GM12878 (cell line): ENCODE data around the gene TICRR. TPM values are rescaled to one million over a fixed set of nuclear protein-coding genes. Genes with fewer than 3 reads are reported as not detected.

Experiments used
- ATAC-seq: fragments of 200-7000 bp; cut with Tn5 transposase; 3 replicates; pipeline ENCODE4 v1.9.1; 2020; ENCODE audit warnings: mild to moderate bottlenecking, moderate library complexity
- BruUV-seq: library from RNA; stranded (reverse); fragments of 400-500 nt; replicated peaks from 2 replicates; lab custom pipeline; 2021; lab: Mats Ljungman, UMichigan
- CTCF ChIA-PET: fragments of 300-600 bp; sonication (Branson Sonifier 250); formaldehyde crosslinking; extraction: SDS; loops from one replicate; lab custom pipeline; 2021; ENCODE audit warnings: inconsistent platforms; lab: Yijun Ruan, JAX
- POLR2A ChIA-PET: fragments of 350-600 bp; formaldehyde crosslinking; extraction: SDS; loops from one replicate; lab custom pipeline; 2021; ENCODE audit warnings: inconsistent platforms; lab: Charles Lee
- RAD21 ChIA-PET: fragments of 300-600 bp; sonication (Branson Sonifier 250); formaldehyde crosslinking; loops from one replicate; lab custom pipeline; 2023; ENCODE audit warnings: antibody characterized with exemption; ENCODE audit not compliant: unreplicated experiment; lab: Charles Lee
- SMC1A ChIA-PET: fragments of 300-600 bp; sonication (Branson Sonifier 250); formaldehyde crosslinking; loops from one replicate; lab custom pipeline; 2023; ENCODE audit not compliant: unreplicated experiment, uncharacterized antibody; lab: Charles Lee
- DNase-seq: peaks from one replicate; pipeline ENCODE4 v3.0.0-alpha.2; 2011; ENCODE audit warnings: low read depth, low spot score
- FAIRE-seq: peaks from 3 replicates; lab custom pipeline; 2011; peaks lifted over from hg19 to GRCh38; lab: Jason Lieb, UNC
- H2AFZ ChIP-seq: 2 replicates; pipeline ENCODE4 v1.6.0; 2011; ENCODE audit warnings: low read depth, low read length, control low read depth; ENCODE audit not compliant: control insufficient read depth
- H3K27ac ChIP-seq: 2 replicates; pipeline ENCODE4 v1.5.1; 2011; ENCODE audit warnings: control low read depth; ENCODE audit not compliant: control insufficient read depth, insufficient read depth
- H3K27me3 ChIP-seq, 2 experiments: replicated peaks in 1 of 2; 2 replicates each; pipeline versions ENCODE4 v1.6.0 to v1.6.1; 2011; ENCODE audit warnings: low read length in 1 of 2; ENCODE audit not compliant: control insufficient read depth in 2 of 2, insufficient read depth in 2 of 2
- H3K36me3 ChIP-seq, 2 experiments: 2 replicates each; pipeline ENCODE4 v1.5.1; 2011; ENCODE audit warnings: low read length in 1 of 2; ENCODE audit not compliant: control insufficient read depth in 2 of 2, insufficient read depth in 2 of 2
- H3K4me1 ChIP-seq: 2 replicates; pipeline ENCODE4 v1.6.1; 2011; ENCODE audit warnings: mild to moderate bottlenecking, low read length, moderate library complexity, mixed read lengths; ENCODE audit not compliant: control insufficient read depth, insufficient read depth
- H3K4me2 ChIP-seq: 2 replicates; pipeline ENCODE4 v1.6.0; 2011; ENCODE audit warnings: control low read depth; ENCODE audit not compliant: control insufficient read depth, insufficient read depth
- H3K4me3 ChIP-seq: fragments of 200-600 bp; sonication (generic); 2 replicates; pipeline ENCODE4 v1.5.1; 2016
- H3K79me2 ChIP-seq: 2 replicates; pipeline ENCODE4 v1.6.0; 2011; ENCODE audit warnings: low read length; ENCODE audit not compliant: control insufficient read depth, insufficient read depth
- H3K9ac ChIP-seq: 2 replicates; pipeline ENCODE4 v1.8.0; 2011; ENCODE audit warnings: low read length, control low read depth, mixed read lengths; ENCODE audit not compliant: control insufficient read depth, insufficient read depth
- H3K9me3 ChIP-seq: replicated peaks from 3 replicates; pipeline ENCODE4 v1.5.1; 2011; ENCODE audit warnings: mild to moderate bottlenecking, low read length; ENCODE audit not compliant: control insufficient read depth, insufficient read depth
- H4K20me1 ChIP-seq: 2 replicates; pipeline ENCODE4 v1.6.0; 2011; ENCODE audit not compliant: control insufficient read depth, insufficient read depth
- ESRRA ChIP-seq: IDR thresholded peaks from 2 replicates; pipeline ENCODE4 v1.6.1; 2012; ENCODE audit warnings: mild to moderate bottlenecking, low read length, improper control_type of control experiment
- MXI1 ChIP-seq: fragments of 150-350 bp; IDR thresholded peaks from 2 replicates; pipeline ENCODE4 v1.6.1; 2011; ENCODE audit warnings: low read depth, mild to moderate bottlenecking, inconsistent platforms, low read length, improper control_type of control experiment
- MYB ChIP-seq: fragments of 150-350 bp; IDR thresholded peaks from 2 replicates; pipeline ENCODE4 v1.6.1; 2014; ENCODE audit warnings: mild to moderate bottlenecking, low read depth, low read length, borderline replicate concordance
- PAX5 ChIP-seq: IDR thresholded peaks from 2 replicates; pipeline ENCODE4 v1.6.1; 2011; ENCODE audit warnings: low read depth, low read length, borderline replicate concordance
- SP1 ChIP-seq: IDR thresholded peaks from one replicate; pipeline ENCODE4 v1.6.1; 2011; ENCODE audit warnings: low read depth, low read length
- TCF7 ChIP-seq: IDR thresholded peaks from 2 replicates; pipeline ENCODE4 v1.6.1; 2014; ENCODE audit warnings: antibody characterized with exemption, borderline replicate concordance
- WGBS: methylation state at CpG from one replicate; pipeline ENCODE4 v1.1.6; 2016; ENCODE audit warnings: low lambda C conversion rate; ENCODE audit not compliant: insufficient replicate concordance, insufficient coverage; ENCODE audit errors: missing lambda C conversion rate; 5-methylcytosine and 5-hydroxymethylcytosine counted together
- in situ Hi-C: fragments of 300-500 bp; cut with MboI; formaldehyde crosslinking; loops from 9 replicates; pipeline ENCODE4 v1.14.3; 2018; ENCODE audit warnings: mixed read lengths
- intact Hi-C: fragments of 100-400 bp; cut with micrococcal nuclease; formaldehyde crosslinking; loops from one replicate; pipeline ENCODE4 v1.14.2; 2022; ENCODE audit not compliant: unreplicated experiment
- polyA plus RNA-seq, 11 experiments: library from polyadenylated mRNA; depleted of rRNA in 4 of 11; unstranded in 6 of 11; stranded (reverse) in 5 of 11; fragments of >200 nt; fragmentation: Nextera tagmentation in 4 of 11; fragmentation: Illumina TruSeq in 1 of 11; extraction: Ambion mirVana in 4 of 11; extraction: Trizol in 1 of 11; gene quantifications; 1 replicate in 1 of 11; 2 replicates in 10 of 11; pipeline versions ENCODE4 v1.2.1 to v1.2.3, GENCODE V29; 2011 to 2016; ENCODE audit warnings: inconsistent platforms in 2 of 11, missing spikeins in 2 of 11, low read depth in 1 of 11
- total RNA-seq, 4 experiments: library from RNA; depleted of rRNA in 3 of 4; stranded (reverse); fragments of >200 nt in 3 of 4; fragmentation: Illumina TruSeq in 1 of 4; extraction: Trizol in 1 of 4; gene quantifications; 2 replicates each; pipeline versions ENCODE4 v1.2.1 to v1.2.3, GENCODE V29; 2013 to 2021
- TF ChIP-seq, protein P1 (sequence below): IDR thresholded peaks from 2 replicates; pipeline ENCODE4 v1.6.1; 2012; ENCODE audit warnings: low read depth, low read length, improper control_type of control experiment
- TF ChIP-seq, protein P2 (sequence below): fragments of 450-650 bp; IDR thresholded peaks from 2 replicates; pipeline ENCODE4 v1.6.1; 2017; ENCODE audit warnings: mild to moderate bottlenecking, moderate library complexity
- TF ChIP-seq, protein P3 (sequence below): fragments of 450-650 bp; IDR thresholded peaks from 2 replicates; pipeline ENCODE4 v1.6.1; 2017; ENCODE audit warnings: antibody characterized with exemption, mild to moderate bottlenecking, moderate library complexity
- TF ChIP-seq, protein P4 (sequence below): fragments of 450-650 bp; formaldehyde crosslinking; IDR thresholded peaks from 2 replicates; pipeline ENCODE4 v1.5.0; 2022; ENCODE audit warnings: mild to moderate bottlenecking, missing genetic modification characterization

The TICRR gene
- total and polyA plus RNA-seq, 10 of the 15 experiments (the other 5 are each of a cell fraction or from before 2014, with no cell fraction given), result 0.58 to 21.5 (median 11.5) TPM

DNA sequence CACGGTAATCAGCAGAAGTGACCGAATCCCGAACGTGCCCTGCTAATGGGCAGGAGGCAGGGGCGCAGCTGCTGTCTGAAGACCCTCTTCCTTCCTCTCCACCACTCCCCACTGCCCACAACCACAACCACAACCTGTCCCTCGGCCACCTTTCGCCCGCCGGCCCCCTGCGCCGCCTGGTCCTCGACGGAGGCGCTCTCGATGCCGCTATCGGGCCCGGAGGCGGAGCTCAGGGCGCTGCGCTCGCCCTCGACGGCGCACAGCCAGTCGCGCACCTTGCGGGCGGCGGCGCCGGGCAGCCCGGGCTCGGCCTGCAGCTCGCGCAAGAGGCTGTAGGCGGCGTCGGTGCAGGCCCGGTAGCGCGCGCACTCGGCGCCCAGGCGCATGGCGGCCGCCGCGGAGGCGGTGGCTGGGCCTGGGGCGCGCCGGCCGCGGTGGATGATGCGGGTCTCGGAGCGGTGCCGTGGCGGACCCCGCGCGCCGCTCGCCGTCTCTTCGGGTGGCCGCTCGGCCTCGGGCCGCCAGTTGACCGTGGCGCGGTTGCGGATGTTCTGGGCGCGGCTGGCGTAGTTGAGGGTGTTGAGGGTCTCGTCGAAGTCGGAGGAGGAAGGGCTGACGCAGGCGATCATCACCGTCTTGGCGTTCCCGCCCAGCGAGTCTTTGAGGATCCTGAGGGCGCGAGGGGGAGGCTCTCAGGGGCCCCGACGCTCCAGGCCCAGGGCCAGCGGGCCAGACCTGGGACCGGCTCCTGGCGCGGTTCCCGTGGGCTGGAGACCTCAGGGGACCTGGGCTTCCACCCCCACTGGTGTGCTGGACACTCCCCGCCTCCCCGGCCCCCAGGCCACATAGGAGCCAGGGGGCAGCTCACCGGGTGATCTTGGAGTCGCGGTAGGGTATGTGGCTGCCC is 73.1 kb downstream of the TICRR start:
- no peaks in the 10 kb centered on the region for H3K9me3 ChIP-seq
- intact Hi-C loops, result no loop called here
- H3K4me3 ChIP-seq, result no peak overlapping the region
- ChIA-PET CTCF (interaction anchor here (0.8 to 1.1 kb wide), 3 partner anchors 9 to 24 kb away, joined by 3 to 4 read pairs (median 4); no protein-coding TSS in a partner anchor), SMC1A (no interaction called here), POLR2A (no interaction called here), RAD21 (no interaction called here)
- H3K9ac ChIP-seq, result no peak overlapping the region
- H3K27me3 ChIP-seq, result no peaks in the 10 kb centered on the region
- no peak overlapping the region for H3K27ac ChIP-seq
- H4K20me1 ChIP-seq, result no peaks in the 10 kb centered on the region
- no peak for ATAC-seq
- FAIRE-seq, result no peak
- in situ Hi-C loops, result no loop called here
- no peaks in the 10 kb centered on the region for H3K4me1 ChIP-seq
- H3K79me2 ChIP-seq, result no peaks in the 10 kb centered on the region
- 90% methylated on average over 66 of the region's 102 CpGs for WGBS
- H3K36me3 ChIP-seq, result no peaks in the 10 kb centered on the region
- BruUV-seq, result no TSS peak
- H3K4me2 ChIP-seq, result no peak overlapping the region
- H2AFZ ChIP-seq, result no peak overlapping the region
- DNase-seq, result no peak
- TF ChIP-seq MYB, result no peak
- TF ChIP-seq, protein P1, sequence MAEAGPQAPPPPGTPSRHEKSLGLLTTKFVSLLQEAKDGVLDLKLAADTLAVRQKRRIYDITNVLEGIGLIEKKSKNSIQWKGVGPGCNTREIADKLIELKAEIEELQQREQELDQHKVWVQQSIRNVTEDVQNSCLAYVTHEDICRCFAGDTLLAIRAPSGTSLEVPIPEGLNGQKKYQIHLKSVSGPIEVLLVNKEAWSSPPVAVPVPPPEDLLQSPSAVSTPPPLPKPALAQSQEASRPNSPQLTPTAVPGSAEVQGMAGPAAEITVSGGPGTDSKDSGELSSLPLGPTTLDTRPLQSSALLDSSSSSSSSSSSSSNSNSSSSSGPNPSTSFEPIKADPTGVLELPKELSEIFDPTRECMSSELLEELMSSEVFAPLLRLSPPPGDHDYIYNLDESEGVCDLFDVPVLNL, result no peak
- no peak for TF ChIP-seq TCF7
- TF ChIP-seq, protein P2, sequence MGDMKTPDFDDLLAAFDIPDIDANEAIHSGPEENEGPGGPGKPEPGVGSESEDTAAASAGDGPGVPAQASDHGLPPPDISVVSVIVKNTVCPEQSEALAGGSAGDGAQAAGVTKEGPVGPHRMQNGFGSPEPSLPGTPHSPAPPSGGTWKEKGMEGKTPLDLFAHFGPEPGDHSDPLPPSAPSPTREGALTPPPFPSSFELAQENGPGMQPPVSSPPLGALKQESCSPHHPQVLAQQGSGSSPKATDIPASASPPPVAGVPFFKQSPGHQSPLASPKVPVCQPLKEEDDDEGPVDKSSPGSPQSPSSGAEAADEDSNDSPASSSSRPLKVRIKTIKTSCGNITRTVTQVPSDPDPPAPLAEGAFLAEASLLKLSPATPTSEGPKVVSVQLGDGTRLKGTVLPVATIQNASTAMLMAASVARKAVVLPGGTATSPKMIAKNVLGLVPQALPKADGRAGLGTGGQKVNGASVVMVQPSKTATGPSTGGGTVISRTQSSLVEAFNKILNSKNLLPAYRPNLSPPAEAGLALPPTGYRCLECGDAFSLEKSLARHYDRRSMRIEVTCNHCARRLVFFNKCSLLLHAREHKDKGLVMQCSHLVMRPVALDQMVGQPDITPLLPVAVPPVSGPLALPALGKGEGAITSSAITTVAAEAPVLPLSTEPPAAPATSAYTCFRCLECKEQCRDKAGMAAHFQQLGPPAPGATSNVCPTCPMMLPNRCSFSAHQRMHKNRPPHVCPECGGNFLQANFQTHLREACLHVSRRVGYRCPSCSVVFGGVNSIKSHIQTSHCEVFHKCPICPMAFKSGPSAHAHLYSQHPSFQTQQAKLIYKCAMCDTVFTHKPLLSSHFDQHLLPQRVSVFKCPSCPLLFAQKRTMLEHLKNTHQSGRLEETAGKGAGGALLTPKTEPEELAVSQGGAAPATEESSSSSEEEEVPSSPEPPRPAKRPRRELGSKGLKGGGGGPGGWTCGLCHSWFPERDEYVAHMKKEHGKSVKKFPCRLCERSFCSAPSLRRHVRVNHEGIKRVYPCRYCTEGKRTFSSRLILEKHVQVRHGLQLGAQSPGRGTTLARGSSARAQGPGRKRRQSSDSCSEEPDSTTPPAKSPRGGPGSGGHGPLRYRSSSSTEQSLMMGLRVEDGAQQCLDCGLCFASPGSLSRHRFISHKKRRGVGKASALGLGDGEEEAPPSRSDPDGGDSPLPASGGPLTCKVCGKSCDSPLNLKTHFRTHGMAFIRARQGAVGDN, result no peak
- TF ChIP-seq ESRRA, result no peak
- TF ChIP-seq MXI1, result no peak
- no peak for TF ChIP-seq PAX5
- no peak for TF ChIP-seq SP1
- TF ChIP-seq, protein P3, sequence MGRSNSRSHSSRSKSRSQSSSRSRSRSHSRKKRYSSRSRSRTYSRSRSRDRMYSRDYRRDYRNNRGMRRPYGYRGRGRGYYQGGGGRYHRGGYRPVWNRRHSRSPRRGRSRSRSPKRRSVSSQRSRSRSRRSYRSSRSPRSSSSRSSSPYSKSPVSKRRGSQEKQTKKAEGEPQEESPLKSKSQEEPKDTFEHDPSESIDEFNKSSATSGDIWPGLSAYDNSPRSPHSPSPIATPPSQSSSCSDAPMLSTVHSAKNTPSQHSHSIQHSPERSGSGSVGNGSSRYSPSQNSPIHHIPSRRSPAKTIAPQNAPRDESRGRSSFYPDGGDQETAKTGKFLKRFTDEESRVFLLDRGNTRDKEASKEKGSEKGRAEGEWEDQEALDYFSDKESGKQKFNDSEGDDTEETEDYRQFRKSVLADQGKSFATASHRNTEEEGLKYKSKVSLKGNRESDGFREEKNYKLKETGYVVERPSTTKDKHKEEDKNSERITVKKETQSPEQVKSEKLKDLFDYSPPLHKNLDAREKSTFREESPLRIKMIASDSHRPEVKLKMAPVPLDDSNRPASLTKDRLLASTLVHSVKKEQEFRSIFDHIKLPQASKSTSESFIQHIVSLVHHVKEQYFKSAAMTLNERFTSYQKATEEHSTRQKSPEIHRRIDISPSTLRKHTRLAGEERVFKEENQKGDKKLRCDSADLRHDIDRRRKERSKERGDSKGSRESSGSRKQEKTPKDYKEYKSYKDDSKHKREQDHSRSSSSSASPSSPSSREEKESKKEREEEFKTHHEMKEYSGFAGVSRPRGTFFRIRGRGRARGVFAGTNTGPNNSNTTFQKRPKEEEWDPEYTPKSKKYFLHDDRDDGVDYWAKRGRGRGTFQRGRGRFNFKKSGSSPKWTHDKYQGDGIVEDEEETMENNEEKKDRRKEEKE, result no peak
- TF ChIP-seq, protein P4, sequence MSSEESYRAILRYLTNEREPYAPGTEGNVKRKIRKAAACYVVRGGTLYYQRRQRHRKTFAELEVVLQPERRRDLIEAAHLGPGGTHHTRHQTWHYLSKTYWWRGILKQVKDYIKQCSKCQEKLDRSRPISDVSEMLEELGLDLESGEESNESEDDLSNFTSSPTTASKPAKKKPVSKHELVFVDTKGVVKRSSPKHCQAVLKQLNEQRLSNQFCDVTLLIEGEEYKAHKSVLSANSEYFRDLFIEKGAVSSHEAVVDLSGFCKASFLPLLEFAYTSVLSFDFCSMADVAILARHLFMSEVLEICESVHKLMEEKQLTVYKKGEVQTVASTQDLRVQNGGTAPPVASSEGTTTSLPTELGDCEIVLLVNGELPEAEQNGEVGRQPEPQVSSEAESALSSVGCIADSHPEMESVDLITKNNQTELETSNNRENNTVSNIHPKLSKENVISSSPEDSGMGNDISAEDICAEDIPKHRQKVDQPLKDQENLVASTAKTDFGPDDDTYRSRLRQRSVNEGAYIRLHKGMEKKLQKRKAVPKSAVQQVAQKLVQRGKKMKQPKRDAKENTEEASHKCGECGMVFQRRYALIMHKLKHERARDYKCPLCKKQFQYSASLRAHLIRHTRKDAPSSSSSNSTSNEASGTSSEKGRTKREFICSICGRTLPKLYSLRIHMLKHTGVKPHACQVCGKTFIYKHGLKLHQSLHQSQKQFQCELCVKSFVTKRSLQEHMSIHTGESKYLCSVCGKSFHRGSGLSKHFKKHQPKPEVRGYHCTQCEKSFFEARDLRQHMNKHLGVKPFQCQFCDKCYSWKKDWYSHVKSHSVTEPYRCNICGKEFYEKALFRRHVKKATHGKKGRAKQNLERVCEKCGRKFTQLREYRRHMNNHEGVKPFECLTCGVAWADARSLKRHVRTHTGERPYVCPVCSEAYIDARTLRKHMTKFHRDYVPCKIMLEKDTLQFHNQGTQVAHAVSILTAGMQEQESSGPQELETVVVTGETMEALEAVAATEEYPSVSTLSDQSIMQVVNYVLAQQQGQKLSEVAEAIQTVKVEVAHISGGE, result no peak
